HG03571 (cell line): ENCODE results near the gene PTCRA.

Source experiments
- ATAC-seq: cut with Tn5 transposase; IDR thresholded peaks from one replicate; pipeline ENCODE4 v1.9.1; 2021; ENCODE audit not compliant: unreplicated experiment

The PTCRA gene

GRCh38 chr6:42969431-42969830 is 53.6 kb downstream of the PTCRA start:
- ATAC-seq, result no peak

GRCh38 chr6:42969934-42970333 is 54.1 kb downstream of the PTCRA start:
- no peak for ATAC-seq

GRCh38 chr6:42970871-42971612 is 55.2 kb downstream of the PTCRA start:
- no peak for ATAC-seq

- ATAC-seq, result no peak
Measured at GRCh38 chr6:42971746-42972327, 56.0 kb downstream of the PTCRA start.

GRCh38 chr6:42973926-42974325 is 58.1 kb downstream of the PTCRA start:
- ATAC-seq, result no peak

- ATAC-seq, result no peak
Measured at GRCh38 chr6:42974919-42975505, 59.2 kb downstream of the PTCRA start.
